Measurements from ENCODE around the gene SF3A2. TPM values are rescaled to one million over a fixed set of nuclear protein-coding genes. Genes with fewer than 3 reads are reported as not detected.

Gene SF3A2
- total RNA-seq, 1 experiment from 2014 or later, result 41.6 TPM

GRCh38 chr19:2290441-2291184 is 54.0 kb downstream of the SF3A2 start:
- no peak for DNase-seq (ENCODE audit: low read depth)

- DNase-seq (ENCODE audit: low read depth), result no peak
These were observed 54.6 kb downstream of the SF3A2 start for GRCh38 chr19:2291185-2291751.

GRCh38 chr19:2294687-2295335 is 58.2 kb downstream of the SF3A2 start:
- DNase-seq (ENCODE audit: low read depth), result no peak

GRCh38 chr19:2296141-2296540 is 59.5 kb downstream of the SF3A2 start:
- DNase-seq (ENCODE audit: low read depth), result no peak

Other genes with a start within 250 kb of the SF3A2 start
- gene BTBD2, start 221.1 kb upstream of the SF3A2 start, total RNA-seq (2014; rRNA removed), result 69.4 and 76.1 TPM in 2 replicates
- 44.0 and 49.5 TPM in 2 replicates for gene MKNK2, start 185.6 kb upstream of the SF3A2 start, total RNA-seq (2014; rRNA removed)
- gene MOB3A, start 140.5 kb upstream of the SF3A2 start, total RNA-seq (2014; rRNA removed), result 26.5 and 33.9 TPM in 2 replicates
- gene IZUMO4, start 139.9 kb upstream of the SF3A2 start, total RNA-seq (2014; rRNA removed), result 0.83 and 1.2 TPM in 2 replicates
- gene AP3D1, start 85.3 kb upstream of the SF3A2 start, total RNA-seq (2014; rRNA removed), result 112 and 125 TPM in 2 replicates
- 7.4 and 7.5 TPM in 2 replicates for gene DOT1L, start 72.9 kb upstream of the SF3A2 start, total RNA-seq (2014; rRNA removed)
- 92.4 and 100 TPM in 2 replicates for gene PLEKHJ1, start 495 bp upstream of the SF3A2 start, total RNA-seq (2014; rRNA removed)
- 13.8 and 14.1 TPM in 2 replicates for gene AMH, start 12.5 kb downstream of the SF3A2 start, total RNA-seq (2014; rRNA removed)
- gene JSRP1, start 19.6 kb downstream of the SF3A2 start, total RNA-seq (2014; rRNA removed), result 219 TPM in 2 replicates
- 0.19 and 0.63 TPM in 2 replicates for gene PEAK3, start 45.4 kb downstream of the SF3A2 start, total RNA-seq (2014; rRNA removed)
- gene LINGO3, start 71.3 kb downstream of the SF3A2 start, total RNA-seq (2014; rRNA removed), result not detected in 2 replicates
- gene LSM7, start 91.8 kb downstream of the SF3A2 start, total RNA-seq (2014; rRNA removed), result 195 and 198 TPM in 2 replicates
- gene SPPL2B, start 91.9 kb downstream of the SF3A2 start, total RNA-seq (2014; rRNA removed), result 25.3 and 26.1 TPM in 2 replicates
- gene TMPRSS9, start 123.4 kb downstream of the SF3A2 start, total RNA-seq (2014; rRNA removed), result not detected in 2 replicates
- gene TIMM13, start 190.8 kb downstream of the SF3A2 start, total RNA-seq (2014; rRNA removed), result 47.1 and 52.9 TPM in 2 replicates
- 261 TPM in 2 replicates for gene LMNB2, start 220.1 kb downstream of the SF3A2 start, total RNA-seq (2014; rRNA removed)
- 42.6 and 49.8 TPM in 2 replicates for gene GADD45B, start 239.3 kb downstream of the SF3A2 start, total RNA-seq (2014; rRNA removed)